ENCODE results near the gene APC2. TPM values are rescaled to one million over a fixed set of nuclear protein-coding genes. Genes with fewer than 3 reads are reported as not detected.

The APC2 gene
- total RNA-seq, 1 experiment from 2014 or later: 1.4 TPM

DNA sequence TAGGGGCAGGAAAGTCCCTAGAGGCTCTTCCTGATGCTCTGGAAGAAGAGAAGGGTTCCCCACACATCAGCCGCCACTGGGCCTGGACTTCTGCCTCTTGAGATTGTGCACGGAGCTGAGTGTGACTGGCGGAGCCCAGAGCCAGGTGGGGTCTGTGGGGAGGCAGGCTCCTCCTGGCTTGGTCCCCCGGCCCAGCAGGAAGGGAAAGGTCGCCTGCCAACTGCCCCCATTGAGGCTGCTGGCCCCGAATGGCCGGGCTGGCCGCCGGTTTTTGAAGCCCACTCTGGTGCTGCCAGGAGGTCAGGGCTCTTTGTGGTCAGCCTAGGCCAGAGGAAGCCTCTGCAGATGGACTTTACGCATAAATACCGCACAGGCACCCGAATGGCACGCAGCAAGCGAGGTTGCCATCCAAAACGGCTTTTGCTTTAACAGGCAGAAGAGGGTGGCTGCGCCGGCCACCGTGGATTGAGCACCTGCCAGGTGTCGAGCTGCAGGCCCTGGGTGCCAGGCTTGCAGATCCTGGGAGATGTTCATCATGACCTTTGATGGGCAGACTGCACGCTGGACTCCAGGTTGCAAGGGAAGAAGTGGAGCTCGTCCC lies 37.5 kb upstream of the APC2 start:
- H3K9me3 ChIP-seq (ENCODE audit: low read length): no peaks in the 10 kb centered on the region
- H3K4me2 ChIP-seq (ENCODE audit: low read length): no peak overlapping the region
- H3K9ac ChIP-seq (ENCODE audit: low read length): no peak overlapping the region
- intact Hi-C loops (cut with micrococcal nuclease): no loop called here
- ChIA-PET CTCF (no interaction called here), POLR2A (ENCODE audit: unreplicated experiment) (no interaction called here)
- ATAC-seq (no peak), DNase-seq (no peak)
- peaks cover 41% of the 10 kb centered on the region for H3K4me1 ChIP-seq (ENCODE audit: insufficient read depth, low read length)
- peaks cover 9% of the 10 kb centered on the region; the same call in 1 of the 2 replicates for H3K36me3 ChIP-seq (ENCODE audit: low read depth, low read length)
- H2AFZ ChIP-seq (ENCODE audit: low read length): no peak overlapping the region
- H3F3A ChIP-seq (ENCODE audit: low read length, unreplicated experiment): peaks cover 7% of the 10 kb centered on the region
- TF ChIP-seq EZH2 (IDR thresholded peaks at IDR 0.05; ENCODE audit: low read length, unreplicated experiment) (no peak), EZH2phosphoT487 (IDR thresholded peaks at IDR 0.05; ENCODE audit: borderline replicate concordance, low read length) (no peak)
- TF ChIP-seq, protein P1, sequence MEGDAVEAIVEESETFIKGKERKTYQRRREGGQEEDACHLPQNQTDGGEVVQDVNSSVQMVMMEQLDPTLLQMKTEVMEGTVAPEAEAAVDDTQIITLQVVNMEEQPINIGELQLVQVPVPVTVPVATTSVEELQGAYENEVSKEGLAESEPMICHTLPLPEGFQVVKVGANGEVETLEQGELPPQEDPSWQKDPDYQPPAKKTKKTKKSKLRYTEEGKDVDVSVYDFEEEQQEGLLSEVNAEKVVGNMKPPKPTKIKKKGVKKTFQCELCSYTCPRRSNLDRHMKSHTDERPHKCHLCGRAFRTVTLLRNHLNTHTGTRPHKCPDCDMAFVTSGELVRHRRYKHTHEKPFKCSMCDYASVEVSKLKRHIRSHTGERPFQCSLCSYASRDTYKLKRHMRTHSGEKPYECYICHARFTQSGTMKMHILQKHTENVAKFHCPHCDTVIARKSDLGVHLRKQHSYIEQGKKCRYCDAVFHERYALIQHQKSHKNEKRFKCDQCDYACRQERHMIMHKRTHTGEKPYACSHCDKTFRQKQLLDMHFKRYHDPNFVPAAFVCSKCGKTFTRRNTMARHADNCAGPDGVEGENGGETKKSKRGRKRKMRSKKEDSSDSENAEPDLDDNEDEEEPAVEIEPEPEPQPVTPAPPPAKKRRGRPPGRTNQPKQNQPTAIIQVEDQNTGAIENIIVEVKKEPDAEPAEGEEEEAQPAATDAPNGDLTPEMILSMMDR (conservative IDR thresholded peaks at IDR 0.05; ENCODE audit: low read depth, low read length): no peak
- no peak overlapping the region for H3K27ac ChIP-seq (ENCODE audit: low read length)
- BruUV-seq (replicated peaks): no TSS peak
- no peak overlapping the region for H3K4me3 ChIP-seq (ENCODE audit: low read length)
- H3K79me2 ChIP-seq (ENCODE audit: low read length): peaks cover 96% of the 10 kb centered on the region
- H3K9me2 ChIP-seq (replicated peaks; ENCODE audit: low read length): no peaks in the 10 kb centered on the region
- no peaks in the 10 kb centered on the region for H3K27me3 ChIP-seq (ENCODE audit: low read length)
- H4K20me1 ChIP-seq (ENCODE audit: low read length): peaks cover 51% of the 10 kb centered on the region

DNA sequence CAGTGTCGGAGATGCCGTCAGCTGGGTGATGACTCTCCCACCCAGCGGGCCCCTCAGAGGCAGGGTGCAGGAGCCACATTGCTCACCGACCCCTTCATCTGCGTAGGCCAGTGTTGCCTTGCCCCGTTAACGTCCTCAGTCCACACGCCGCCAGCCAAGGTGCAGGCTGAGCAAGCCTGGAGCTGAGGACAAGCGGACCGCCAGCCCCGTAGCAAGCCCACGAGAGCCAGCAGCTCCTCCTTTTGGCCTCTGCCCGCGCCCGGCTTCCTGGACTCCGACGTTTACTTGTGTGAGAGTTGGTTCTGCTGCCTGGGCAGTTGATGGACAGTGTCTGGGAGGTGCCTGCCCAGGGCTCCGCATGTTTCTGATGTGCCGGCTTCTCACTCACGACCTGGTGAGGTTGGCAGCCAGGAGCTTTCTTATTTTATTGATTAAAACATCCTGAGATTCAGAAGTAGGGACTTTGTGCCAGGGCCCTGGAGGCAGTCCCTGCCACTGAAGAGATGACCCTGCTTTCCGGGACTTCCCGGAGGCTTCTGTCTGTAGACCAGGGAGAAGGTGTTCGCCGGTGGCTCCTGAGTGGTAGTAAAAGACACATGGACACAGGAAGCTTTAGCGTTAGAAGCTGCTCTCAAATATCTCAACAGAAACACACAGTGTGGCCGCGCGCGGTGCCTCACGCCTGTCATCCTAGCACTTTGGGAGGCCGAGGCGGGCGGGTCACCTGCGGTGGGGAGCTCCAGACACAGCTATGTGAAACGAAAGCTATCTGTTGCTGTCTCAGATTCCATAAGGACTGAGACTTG lies 36.7 kb upstream of the APC2 start:
- H3K4me1 ChIP-seq (ENCODE audit: insufficient read depth, low read length): peaks cover 41% of the 10 kb centered on the region

DNA sequence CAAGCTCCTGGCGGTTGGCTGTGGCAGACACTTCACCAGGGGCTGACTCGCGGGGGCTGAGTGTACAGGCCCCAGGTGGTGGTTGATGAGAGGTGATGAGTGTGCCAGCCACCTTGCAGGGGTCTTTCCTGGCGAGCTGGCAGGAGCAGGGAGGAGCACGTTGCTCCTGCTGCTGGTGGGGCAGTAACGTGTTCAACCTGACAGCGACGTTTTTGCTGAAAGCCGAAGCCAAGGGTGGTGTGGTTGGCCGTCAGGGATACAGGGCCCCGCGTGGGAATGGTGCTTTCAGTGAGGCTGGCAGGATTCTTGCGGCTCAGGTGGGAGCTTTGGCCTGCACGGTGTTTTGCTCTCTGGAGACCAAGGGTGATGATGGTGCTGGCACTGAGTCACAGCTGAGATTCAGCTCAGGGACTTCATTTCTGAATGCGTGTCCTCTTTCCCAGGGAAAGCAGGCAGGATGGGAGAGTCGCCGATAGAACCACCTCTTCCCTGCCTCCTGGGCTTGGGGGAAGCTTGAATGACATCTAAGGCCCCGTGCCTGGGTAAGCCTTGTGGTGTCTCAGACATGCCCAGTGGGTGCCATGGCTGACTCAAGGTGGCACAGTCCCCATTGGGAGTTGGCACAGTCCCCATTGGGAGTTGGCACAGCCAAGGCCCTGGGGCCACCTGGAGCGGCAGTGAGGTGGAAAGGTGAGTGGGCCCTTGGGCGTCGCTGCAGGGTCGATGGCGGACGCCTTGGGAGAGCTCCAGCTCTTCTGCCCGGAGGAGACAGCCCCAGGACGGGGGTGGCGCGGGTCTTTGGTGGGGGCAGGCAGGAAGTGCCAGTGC lies 33.7 kb upstream of the APC2 start:
- no peak overlapping the region for H2AFZ ChIP-seq (ENCODE audit: low read length)
- H3K27ac ChIP-seq (ENCODE audit: low read length): peak overlapping the region; percentile 96
- ChIA-PET CTCF (no interaction called here), POLR2A (ENCODE audit: unreplicated experiment) (no interaction called here)
- peaks cover 37% of the 10 kb centered on the region; the same call in 1 of the 2 replicates for H4K20me1 ChIP-seq (ENCODE audit: low read length)
- peak overlapping the region; percentile 52; the same call in 1 of the 2 replicates for H3K4me3 ChIP-seq (ENCODE audit: low read length)
- H3K4me2 ChIP-seq (ENCODE audit: low read length): peak overlapping the region; percentile 79
- intact Hi-C loops (cut with micrococcal nuclease): no loop called here
- peaks cover 21% of the 10 kb centered on the region for H3K4me1 ChIP-seq (ENCODE audit: insufficient read depth, low read length)
- peaks cover 7% of the 10 kb centered on the region for H3F3A ChIP-seq (ENCODE audit: low read length, unreplicated experiment)
- no peaks in the 10 kb centered on the region for H3K9me2 ChIP-seq (replicated peaks; ENCODE audit: low read length)
- H3K79me2 ChIP-seq (ENCODE audit: low read length): peaks cover 87% of the 10 kb centered on the region
- no peaks in the 10 kb centered on the region for H3K27me3 ChIP-seq (ENCODE audit: low read length)
- BruUV-seq (replicated peaks): no TSS peak
- H3K36me3 ChIP-seq (ENCODE audit: low read depth, low read length): peaks cover 29% of the 10 kb centered on the region; the same call in 1 of the 2 replicates
- peak overlapping the region; percentile 70 for H3K9ac ChIP-seq (ENCODE audit: low read length)
- ATAC-seq (no peak), DNase-seq (no peak)
- H3K9me3 ChIP-seq (ENCODE audit: low read length): no peaks in the 10 kb centered on the region
- TF ChIP-seq EZH2 (IDR thresholded peaks at IDR 0.05; ENCODE audit: low read length, unreplicated experiment) (no peak), EZH2phosphoT487 (IDR thresholded peaks at IDR 0.05; ENCODE audit: borderline replicate concordance, low read length) (no peak)
- TF ChIP-seq, protein P1 (conservative IDR thresholded peaks at IDR 0.05; ENCODE audit: low read depth, low read length): no peak

More for the DNA sequence above, 36.7 kb upstream of the APC2 start:
- H3F3A ChIP-seq (ENCODE audit: low read length, unreplicated experiment): peaks cover 7% of the 10 kb centered on the region
- no peak overlapping the region for H3K27ac ChIP-seq (ENCODE audit: low read length)
- H3K36me3 ChIP-seq (ENCODE audit: low read depth, low read length): peaks cover 14% of the 10 kb centered on the region; the same call in 1 of the 2 replicates
- no peak overlapping the region for H3K9ac ChIP-seq (ENCODE audit: low read length)
- no peaks in the 10 kb centered on the region for H3K27me3 ChIP-seq (ENCODE audit: low read length)
- no peak for TF ChIP-seq EZH2 (IDR thresholded peaks at IDR 0.05; ENCODE audit: low read length, unreplicated experiment)
- peaks cover 58% of the 10 kb centered on the region for H4K20me1 ChIP-seq (ENCODE audit: low read length)
- peaks cover 99% of the 10 kb centered on the region for H3K79me2 ChIP-seq (ENCODE audit: low read length)
- intact Hi-C loops (cut with micrococcal nuclease): no loop called here
- POLR2A ChIA-PET (ENCODE audit: unreplicated experiment): interaction anchor here (0.6 kb wide), 1 partner anchor 31 kb away, joined by 3 read pairs; no protein-coding TSS in a partner anchor
- H3K4me3 ChIP-seq (ENCODE audit: low read length): no peak overlapping the region
- ATAC-seq: no peak
- H3K4me2 ChIP-seq (ENCODE audit: low read length): no peak overlapping the region
- no peaks in the 10 kb centered on the region for H3K9me3 ChIP-seq (ENCODE audit: low read length)
- H2AFZ ChIP-seq (ENCODE audit: low read length): no peak overlapping the region
- no peaks in the 10 kb centered on the region for H3K9me2 ChIP-seq (replicated peaks; ENCODE audit: low read length)
- no peak for DNase-seq
- no TSS peak for BruUV-seq (replicated peaks)
- CTCF ChIA-PET: no interaction called here

All from PC-3 (cell line).